Measurements from ENCODE around the gene GFER. TPM values are rescaled to one million over a fixed set of nuclear protein-coding genes. Genes with fewer than 3 reads are reported as not detected.
A peak's percentile ranks its signal among the peaks of the same experiment; 100 is the strongest.

The GFER gene
- total and polyA plus RNA-seq, 9 of the 15 experiments (the other 6 are each of a cell fraction or from before 2014, with no cell fraction given) = 4.3 to 53.7 (median 19.8) TPM

DNA sequence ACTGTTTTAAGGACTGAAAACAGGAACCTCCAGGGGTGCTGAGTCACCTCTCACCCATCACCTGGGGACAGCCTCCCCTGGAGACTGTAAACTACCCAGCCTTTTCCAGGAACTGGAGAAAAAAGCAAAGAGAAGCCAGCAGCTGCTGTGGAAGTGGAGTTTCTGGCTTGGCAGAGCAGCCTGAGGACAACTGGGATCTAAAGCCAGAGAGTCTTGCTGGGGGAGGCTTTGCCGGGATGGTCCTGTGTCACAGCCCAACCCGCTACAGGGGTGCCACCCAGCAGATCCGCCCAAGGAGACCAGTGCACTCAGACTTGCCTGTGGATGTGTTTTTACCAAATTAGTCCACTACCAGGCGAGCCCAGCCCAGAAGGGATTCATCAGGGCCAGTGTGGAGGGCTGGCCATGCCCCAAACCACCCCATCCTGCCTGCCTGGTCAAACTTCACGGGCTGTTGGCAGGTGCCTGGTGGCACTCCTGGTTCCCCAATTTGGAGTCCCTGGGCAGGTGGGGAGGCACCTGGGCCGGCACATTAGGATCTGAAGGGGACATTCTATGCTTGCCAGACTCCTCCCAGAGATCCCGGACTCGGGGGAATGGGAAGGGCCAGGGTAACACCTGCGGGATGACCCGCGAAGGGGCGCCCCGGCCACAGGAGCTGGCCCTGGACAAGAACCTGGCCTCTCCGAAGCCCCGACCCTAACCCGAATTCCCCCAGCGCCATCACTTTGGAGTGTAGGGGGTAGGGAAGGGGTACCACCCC lies 41.8 kb upstream of the GFER start (continued):
- TF ChIP-seq HOXB6 (CRISPR knock-in tag; IDR thresholded peaks at IDR 0.05; ENCODE audit: borderline replicate concordance) = no peak
- TF ChIP-seq ZNF445 (CRISPR knock-in tag; IDR thresholded peaks at IDR 0.05; ENCODE audit: low read depth) = no peak
- TF ChIP-seq YY1 (IDR thresholded peaks at IDR 0.05; ENCODE audit: borderline replicate concordance in 1 of 3, control insufficient read depth in 1 of 3, extremely low read depth in 1 of 3, insufficient read depth in 3 of 3, insufficient read length in 1 of 3, insufficient replicate concordance in 2 of 3, low read depth in 1 of 3, low read length in 2 of 3) = no peak
- peak; percentile 71 for TF ChIP-seq SMARCA4 (IDR thresholded peaks at IDR 0.05)
- no peak for TF ChIP-seq ZNF76 (CRISPR knock-in tag; IDR thresholded peaks at IDR 0.05; ENCODE audit: borderline replicate concordance)
- TF ChIP-seq ZNF589 (CRISPR knock-in tag; IDR thresholded peaks at IDR 0.05; ENCODE audit: low read depth) = no peak
- TF ChIP-seq TRIM28 (IDR thresholded peaks at IDR 0.05) = no peak
- peak; percentile 38; the same call in 1 of the 2 replicates for TF ChIP-seq SOX6 (IDR thresholded peaks at IDR 0.05)
- no peak for TF ChIP-seq ZNF444 (CRISPR knock-in tag; IDR thresholded peaks at IDR 0.05)
- peak; percentile 51; the same call in 1 of the 2 replicates for TF ChIP-seq ZC3H4 (CRISPR knock-in tag; IDR thresholded peaks at IDR 0.05; ENCODE audit: borderline replicate concordance)
- no peak for TF ChIP-seq CHD4 (IDR thresholded peaks at IDR 0.05; ENCODE audit: insufficient read depth, insufficient replicate concordance, low read depth, low read length, poor library complexity, severe bottlenecking)
- TF ChIP-seq NFE2L1 (tag; IDR thresholded peaks at IDR 0.05; ENCODE audit: borderline replicate concordance, low read depth) = no peak
- TF ChIP-seq KDM5B (IDR thresholded peaks at IDR 0.05; ENCODE audit: insufficient replicate concordance, low read depth, low read length) = peak; percentile 16
- TF ChIP-seq DPF2 (IDR thresholded peaks at IDR 0.05) = peak; percentile 66
- no peak for TF ChIP-seq SREBF2 (CRISPR knock-in tag; IDR thresholded peaks at IDR 0.05)
- TF ChIP-seq, protein P1, sequence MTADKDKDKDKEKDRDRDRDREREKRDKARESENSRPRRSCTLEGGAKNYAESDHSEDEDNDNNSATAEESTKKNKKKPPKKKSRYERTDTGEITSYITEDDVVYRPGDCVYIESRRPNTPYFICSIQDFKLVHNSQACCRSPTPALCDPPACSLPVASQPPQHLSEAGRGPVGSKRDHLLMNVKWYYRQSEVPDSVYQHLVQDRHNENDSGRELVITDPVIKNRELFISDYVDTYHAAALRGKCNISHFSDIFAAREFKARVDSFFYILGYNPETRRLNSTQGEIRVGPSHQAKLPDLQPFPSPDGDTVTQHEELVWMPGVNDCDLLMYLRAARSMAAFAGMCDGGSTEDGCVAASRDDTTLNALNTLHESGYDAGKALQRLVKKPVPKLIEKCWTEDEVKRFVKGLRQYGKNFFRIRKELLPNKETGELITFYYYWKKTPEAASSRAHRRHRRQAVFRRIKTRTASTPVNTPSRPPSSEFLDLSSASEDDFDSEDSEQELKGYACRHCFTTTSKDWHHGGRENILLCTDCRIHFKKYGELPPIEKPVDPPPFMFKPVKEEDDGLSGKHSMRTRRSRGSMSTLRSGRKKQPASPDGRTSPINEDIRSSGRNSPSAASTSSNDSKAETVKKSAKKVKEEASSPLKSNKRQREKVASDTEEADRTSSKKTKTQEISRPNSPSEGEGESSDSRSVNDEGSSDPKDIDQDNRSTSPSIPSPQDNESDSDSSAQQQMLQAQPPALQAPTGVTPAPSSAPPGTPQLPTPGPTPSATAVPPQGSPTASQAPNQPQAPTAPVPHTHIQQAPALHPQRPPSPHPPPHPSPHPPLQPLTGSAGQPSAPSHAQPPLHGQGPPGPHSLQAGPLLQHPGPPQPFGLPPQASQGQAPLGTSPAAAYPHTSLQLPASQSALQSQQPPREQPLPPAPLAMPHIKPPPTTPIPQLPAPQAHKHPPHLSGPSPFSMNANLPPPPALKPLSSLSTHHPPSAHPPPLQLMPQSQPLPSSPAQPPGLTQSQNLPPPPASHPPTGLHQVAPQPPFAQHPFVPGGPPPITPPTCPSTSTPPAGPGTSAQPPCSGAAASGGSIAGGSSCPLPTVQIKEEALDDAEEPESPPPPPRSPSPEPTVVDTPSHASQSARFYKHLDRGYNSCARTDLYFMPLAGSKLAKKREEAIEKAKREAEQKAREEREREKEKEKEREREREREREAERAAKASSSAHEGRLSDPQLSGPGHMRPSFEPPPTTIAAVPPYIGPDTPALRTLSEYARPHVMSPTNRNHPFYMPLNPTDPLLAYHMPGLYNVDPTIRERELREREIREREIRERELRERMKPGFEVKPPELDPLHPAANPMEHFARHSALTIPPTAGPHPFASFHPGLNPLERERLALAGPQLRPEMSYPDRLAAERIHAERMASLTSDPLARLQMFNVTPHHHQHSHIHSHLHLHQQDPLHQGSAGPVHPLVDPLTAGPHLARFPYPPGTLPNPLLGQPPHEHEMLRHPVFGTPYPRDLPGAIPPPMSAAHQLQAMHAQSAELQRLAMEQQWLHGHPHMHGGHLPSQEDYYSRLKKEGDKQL (CRISPR knock-in tag; IDR thresholded peaks at IDR 0.05; ENCODE audit: borderline replicate concordance) = no peak
- TF ChIP-seq YBX1 (IDR thresholded peaks at IDR 0.05) = no peak
- no peak for TF ChIP-seq RBM39 (optimal IDR thresholded peaks at IDR 0.05; ENCODE audit: low read depth, low read length)
- TF ChIP-seq KLF13 (tag; IDR thresholded peaks at IDR 0.05; ENCODE audit: borderline replicate concordance, low read depth) = no peak
- peak; percentile 53 for TF ChIP-seq EP300 (IDR thresholded peaks at IDR 0.05; ENCODE audit: low read length)
- TF ChIP-seq CBFA2T3 (IDR thresholded peaks at IDR 0.05) = no peak
- TF ChIP-seq, protein P2, sequence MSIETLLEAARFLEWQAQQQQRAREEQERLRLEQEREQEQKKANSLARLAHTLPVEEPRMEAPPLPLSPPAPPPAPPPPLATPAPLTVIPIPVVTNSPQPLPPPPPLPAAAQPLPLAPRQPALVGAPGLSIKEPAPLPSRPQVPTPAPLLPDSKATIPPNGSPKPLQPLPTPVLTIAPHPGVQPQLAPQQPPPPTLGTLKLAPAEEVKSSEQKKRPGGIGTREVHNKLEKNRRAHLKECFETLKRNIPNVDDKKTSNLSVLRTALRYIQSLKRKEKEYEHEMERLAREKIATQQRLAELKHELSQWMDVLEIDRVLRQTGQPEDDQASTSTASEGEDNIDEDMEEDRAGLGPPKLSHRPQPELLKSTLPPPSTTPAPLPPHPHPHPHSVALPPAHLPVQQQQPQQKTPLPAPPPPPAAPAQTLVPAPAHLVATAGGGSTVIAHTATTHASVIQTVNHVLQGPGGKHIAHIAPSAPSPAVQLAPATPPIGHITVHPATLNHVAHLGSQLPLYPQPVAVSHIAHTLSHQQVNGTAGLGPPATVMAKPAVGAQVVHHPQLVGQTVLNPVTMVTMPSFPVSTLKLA (conservative IDR thresholded peaks at IDR 0.05) = peak in 1 of 2 experiments; percentile 57; a peak in 1 of 4 replicates
